IMR-90 (cell line): ENCODE data around the gene PDZD7. TPM values are rescaled to one million over a fixed set of nuclear protein-coding genes. Genes with fewer than 3 reads are reported as not detected.

Experiments used
- ATAC-seq: fragments of 200-7000 bp; cut with Tn5 transposase; 2 replicates; pipeline ENCODE4 v1.9.1; 2020; ENCODE audit warnings: low read depth, mild to moderate bottlenecking, moderate library complexity
- BruUV-seq: library from RNA; stranded (reverse); fragments of 400-500 nt; replicated peaks from 2 replicates; lab custom pipeline; 2021; lab: Mats Ljungman, UMichigan
- CTCF ChIA-PET: fragments of 300-600 bp; formaldehyde crosslinking; extraction: SDS; loops from one replicate; lab custom pipeline; 2021; ENCODE audit warnings: antibody characterized with exemption; lab: Yijun Ruan, JAX
- POLR2A ChIA-PET: fragments of 300-600 bp; sonication (Branson Sonifier 250); formaldehyde crosslinking; loops from one replicate; lab custom pipeline; 2022; ENCODE audit warnings: antibody characterized with exemption; ENCODE audit not compliant: unreplicated experiment; lab: Charles Lee
- DNase-seq: peaks from one replicate; pipeline ENCODE4 v3.0.0; 2013
- H2AFZ ChIP-seq: replicated peaks from 2 replicates; pipeline ENCODE3; 2013; ENCODE audit warnings: low read length, mild to moderate bottlenecking; ENCODE audit not compliant: poor library complexity
- H2AK5ac ChIP-seq: 2 replicates; pipeline ENCODE4 v1.6.1; 2013; ENCODE audit warnings: low read depth, low read length, inconsistent platforms
- H2AK9ac ChIP-seq: replicated peaks from 2 replicates; pipeline ENCODE3; 2013; ENCODE audit warnings: mild to moderate bottlenecking, low read depth, low read length, moderate library complexity; ENCODE audit not compliant: poor library complexity
- H2BK120ac ChIP-seq: 2 replicates; pipeline ENCODE4 v1.6.1; 2013; ENCODE audit warnings: low read depth, low read length, inconsistent platforms
- H2BK15ac ChIP-seq: 3 replicates; pipeline ENCODE4 v1.6.1; 2013; ENCODE audit warnings: low read depth, low read length, inconsistent platforms
- H2BK20ac ChIP-seq: 2 replicates; pipeline ENCODE4 v1.6.1; 2013; ENCODE audit warnings: low read depth, mild to moderate bottlenecking, inconsistent platforms, low read length, moderate library complexity
- H2BK5ac ChIP-seq: 2 replicates; pipeline ENCODE4 v1.6.1; 2013; ENCODE audit warnings: mild to moderate bottlenecking, low read depth, low read length, inconsistent platforms; ENCODE audit not compliant: poor library complexity, severe bottlenecking
- H3K14ac ChIP-seq: replicated peaks from 2 replicates; pipeline ENCODE4 v1.6.1; 2013; ENCODE audit warnings: low read depth, low read length, inconsistent platforms
- H3K18ac ChIP-seq: 2 replicates; pipeline ENCODE4 v1.6.1; 2013; ENCODE audit warnings: low read depth, low read length, control low read depth
- H3K23ac ChIP-seq: 2 replicates; pipeline ENCODE4 v1.6.1; 2013; ENCODE audit warnings: low read depth, low read length, inconsistent platforms
- H3K27ac ChIP-seq: 2 replicates; pipeline ENCODE4 v1.5.1; 2013; ENCODE audit warnings: mild to moderate bottlenecking, control low read depth, low read length; ENCODE audit not compliant: insufficient read depth
- H3K27me3 ChIP-seq: 2 replicates; pipeline ENCODE4 v1.6.1; 2013; ENCODE audit warnings: low read length; ENCODE audit not compliant: control insufficient read depth, insufficient read depth
- H3K36me3 ChIP-seq: 2 replicates; pipeline ENCODE4 v1.6.1; 2013; ENCODE audit warnings: low read length, mixed read lengths; ENCODE audit not compliant: control insufficient read depth, insufficient read depth
- H3K4ac ChIP-seq: 2 replicates; pipeline ENCODE4 v1.6.1; 2013; ENCODE audit warnings: low read depth, low read length, inconsistent platforms
- H3K4me1 ChIP-seq: 2 replicates; pipeline ENCODE4 v1.6.1; 2013; ENCODE audit warnings: low read length, mixed read lengths; ENCODE audit not compliant: control insufficient read depth, insufficient read depth
- H3K4me2 ChIP-seq: 2 replicates; pipeline ENCODE4 v1.6.1; 2013; ENCODE audit warnings: low read depth, mild to moderate bottlenecking, control low read depth, low read length, moderate library complexity
- H3K4me3 ChIP-seq: 2 replicates; pipeline ENCODE4 v1.5.1; 2013; ENCODE audit warnings: low read depth, mild to moderate bottlenecking, control low read depth, low read length, moderate library complexity; ENCODE audit not compliant: insufficient read depth
- H3K56ac ChIP-seq: 2 replicates; pipeline ENCODE4 v1.6.1; 2013; ENCODE audit warnings: low read length, inconsistent platforms; ENCODE audit not compliant: insufficient read depth; ENCODE audit errors: extremely low read depth
- H3K79me1 ChIP-seq, 2 experiments: 2 replicates each; pipeline ENCODE4 v1.6.1; 2013; ENCODE audit warnings: low read length in 2 of 2, inconsistent platforms in 1 of 2, low read depth in 1 of 2
- H3K9ac ChIP-seq: 2 replicates; pipeline ENCODE4 v1.6.1; 2013; ENCODE audit warnings: low read depth, low read length, control low read depth
- H3K9me1 ChIP-seq: 2 replicates; pipeline ENCODE4 v1.6.1; 2013; ENCODE audit warnings: low read length, inconsistent platforms; ENCODE audit not compliant: insufficient read depth
- H3K9me3 ChIP-seq: 2 replicates; pipeline ENCODE4 v1.6.1; 2013; ENCODE audit warnings: low read length; ENCODE audit not compliant: control insufficient read depth, insufficient read depth
- H4K20me1 ChIP-seq: 2 replicates; pipeline ENCODE4 v1.6.1; 2013; ENCODE audit warnings: low read length, inconsistent platforms; ENCODE audit not compliant: insufficient read depth
- H4K5ac ChIP-seq: 2 replicates; pipeline ENCODE4 v1.6.1; 2013; ENCODE audit warnings: mild to moderate bottlenecking, low read depth, low read length, control low read depth
- H4K8ac ChIP-seq, 2 experiments: 2 replicates each; pipeline ENCODE4 v1.6.1; 2013; ENCODE audit warnings: low read depth in 2 of 2, low read length in 2 of 2, control low read depth in 1 of 2, inconsistent platforms in 1 of 2
- H4K91ac ChIP-seq: 2 replicates; pipeline ENCODE4 v1.6.1; 2013; ENCODE audit warnings: low read depth, low read length, inconsistent platforms; ENCODE audit not compliant: insufficient read depth
- BHLHE40 ChIP-seq: fragments of 150-350 bp; IDR thresholded peaks from 2 replicates; pipeline ENCODE4 v1.6.1; 2016; ENCODE audit warnings: mild to moderate bottlenecking, low read depth, low read length
- CHD1 ChIP-seq: IDR thresholded peaks from 2 replicates; pipeline ENCODE4 v1.6.1; 2012; ENCODE audit warnings: low read depth, low read length, improper control_type of control experiment
- CTCF ChIP-seq: conservative IDR thresholded peaks from 2 replicates; pipeline ENCODE4 v1.5.1; 2012; ENCODE audit warnings: mild to moderate bottlenecking, low read depth, low read length, improper control_type of control experiment
- FOS ChIP-seq: fragments of 150-350 bp; IDR thresholded peaks from 2 replicates; pipeline ENCODE4 v1.6.1; 2016; ENCODE audit warnings: low read depth, low read length
- MAZ ChIP-seq: IDR thresholded peaks from 2 replicates; pipeline ENCODE4 v1.6.1; 2012; ENCODE audit warnings: low read depth, mild to moderate bottlenecking, low read length, improper control_type of control experiment, moderate library complexity, borderline replicate concordance
- RAD21 ChIP-seq: IDR thresholded peaks from 2 replicates; pipeline ENCODE4 v1.6.1; 2012; ENCODE audit warnings: low read length, improper control_type of control experiment
- RFX5 ChIP-seq: IDR thresholded peaks from 2 replicates; pipeline ENCODE4 v1.8.0; 2012; ENCODE audit warnings: low read depth, mild to moderate bottlenecking, low read length, moderate library complexity
- SMC3 ChIP-seq: fragments of 150-350 bp; IDR thresholded peaks from 2 replicates; pipeline ENCODE4 v1.6.1; 2016; ENCODE audit warnings: low read depth, mild to moderate bottlenecking, antibody characterized with exemption, low read length, moderate library complexity
- WGBS, 2 experiments: methylation state at CpG; one replicate each; pipeline versions ENCODE4 v1.1.5 to v1.1.7; 2013; ENCODE audit warnings: missing lambda C conversion rate in 2 of 2; ENCODE audit not compliant: insufficient read length in 1 of 2; ENCODE audit errors: extremely low coverage in 2 of 2; 5-methylcytosine and 5-hydroxymethylcytosine counted together
- dilution Hi-C: fragments of 300-500 bp; cut with HindIII; formaldehyde crosslinking; loops from one replicate; pipeline ENCODE4 v1.14.3; 2018; ENCODE audit warnings: low sequenced_read_pairs; ENCODE audit not compliant: unreplicated experiment
- in situ Hi-C: fragments of 300-500 bp; cut with MboI; formaldehyde crosslinking; loops from 3 replicates; pipeline ENCODE4 v1.14.3; 2019; ENCODE audit warnings: low sequenced_read_pairs, inconsistent platforms, mixed read lengths
- intact Hi-C: fragments of 100-400 bp; cut with micrococcal nuclease; formaldehyde crosslinking; loops from 2 replicates; pipeline ENCODE4 v1.10.0; 2022
- polyA plus RNA-seq, 3 experiments: library from polyadenylated mRNA; depleted of rRNA; stranded (reverse); fragments of >200 nt; gene quantifications; 2 replicates each; pipeline ENCODE4 v1.2.3, GENCODE V29; 2012; ENCODE audit warnings: low replicate concordance in 1 of 3
- total RNA-seq: library from RNA; depleted of rRNA; stranded (reverse); fragments of >200 nt; gene quantifications from 2 replicates; pipeline ENCODE4 v1.2.3, GENCODE V29; 2012

The PDZD7 gene
- total and polyA plus RNA-seq, 2 of the 4 experiments (the other 2 are of a cell fraction), result 0.90 to 1.5 TPM

GRCh38 chr10:101067356-101068083 lies 36.6 kb upstream of the PDZD7 start:
- H3K27ac ChIP-seq, result peak overlapping the region; percentile 43
- peak overlapping the region; percentile 91 for H2AK9ac ChIP-seq
- TF ChIP-seq SMC3, result peak; percentile 91
- TF ChIP-seq CTCF, result peak; percentile 89
- 0 out of 2 replicates have a peak, but pooled peaks have one; percentile 36 for TF ChIP-seq MAZ
- no peak for TF ChIP-seq BHLHE40
- no peak for TF ChIP-seq RFX5
- no peak for TF ChIP-seq CHD1
- TF ChIP-seq RAD21, result peak; percentile 86
- no peak for TF ChIP-seq FOS
- peak; percentile 58 for ATAC-seq
- ChIA-PET POLR2A (no interaction called here), CTCF (interaction anchor here (0.6 to 1.7 kb wide), 8 partner anchors 14 to 54 kb away, joined by 3 to 9 read pairs (median 4); no protein-coding TSS in a partner anchor)
- no peaks in the 10 kb centered on the region for H4K20me1 ChIP-seq
- H2AK5ac ChIP-seq, result no peak overlapping the region
- H3K9me3 ChIP-seq, result no peaks in the 10 kb centered on the region
- peaks cover 0 to 15% of the 10 kb centered on the region in 2 experiments; a peak in 2 of 4 replicates for H3K79me1 ChIP-seq
- peak overlapping the region; percentile 5 for H2BK5ac ChIP-seq
- no peak overlapping the region for H2BK15ac ChIP-seq
- H3K23ac ChIP-seq, result peak overlapping the region; percentile 77; the same call in 1 of the 2 replicates
- H3K9ac ChIP-seq, result peak overlapping the region; percentile 65
- in situ Hi-C loops, result no loop called here
- no peaks in the 10 kb centered on the region for H3K36me3 ChIP-seq
- dilution Hi-C loops, result no loop called here
- peak overlapping the region; percentile 82 for H3K4me2 ChIP-seq
- H2BK120ac ChIP-seq, result peak overlapping the region; percentile 57
- peak overlapping the region; percentile 42 for H3K4me3 ChIP-seq
- H3K27me3 ChIP-seq, result peaks cover 10% of the 10 kb centered on the region
- peak overlapping the region; percentile 44; the same call in 1 of the 2 replicates for H3K56ac ChIP-seq
- peak overlapping the region; percentile 73; the same call in 1 of the 2 replicates for H3K14ac ChIP-seq
- peak overlapping the region; percentile 58 to 61; a peak in 3 of 4 replicates for H4K8ac ChIP-seq
- H3K4me1 ChIP-seq, result peaks cover 17% of the 10 kb centered on the region
- peak overlapping the region; percentile 53 for H4K91ac ChIP-seq
- peak overlapping the region; percentile 81 for H3K4ac ChIP-seq
- 3% methylated on average over 21 of the region's 43 CpGs; no CpG with 5 or more reads in 1 of the 2 experiments for WGBS, 2 experiments
- peaks cover 4% of the 10 kb centered on the region; the same call in 1 of the 2 replicates for H3K9me1 ChIP-seq
- H4K5ac ChIP-seq, result no peak overlapping the region
- DNase-seq, result peak; percentile 83
- H3K18ac ChIP-seq, result no peak overlapping the region
- H2AFZ ChIP-seq, result peak overlapping the region; percentile 88
- no peak overlapping the region for H2BK20ac ChIP-seq
- intact Hi-C loops, result loop anchor here (1.0 to 5.0 kb wide), 3 partner anchors 26 to 49 kb away; partner anchors contain the start of genes PDZD7 and SFXN3
- no TSS peak for BruUV-seq
